ENCODE measurements around the gene ZNF398. TPM values are rescaled to one million over a fixed set of nuclear protein-coding genes. Genes with fewer than 3 reads are reported as not detected.

Gene ZNF398
- total RNA-seq, 2 experiments from 2014 or later: 12.1 to 13.7 TPM

- no peak overlapping the region for H3K4me3 Mint-ChIP-seq
- H3K27ac Mint-ChIP-seq: no peak overlapping the region
- DNase-seq: no peak
- POLR2A ChIA-PET: no interaction called here
- no peaks in the 10 kb centered on the region for H3K9me3 Mint-ChIP-seq
- peaks cover 49% of the 10 kb centered on the region for H3K36me3 Mint-ChIP-seq (ENCODE audit: low read depth)
- no peaks in the 10 kb centered on the region for H3K27me3 Mint-ChIP-seq
- peaks cover 18% of the 10 kb centered on the region for H3K4me1 Mint-ChIP-seq
- CTCF ChIA-PET: interaction anchor here (1.0 kb wide), 1 partner anchor 10 kb away, joined by 3 read pairs; the partner anchor contains the start of gene ZNF398
Observed at GRCh38 chr7:149156898-149157297, 9.6 kb downstream of the ZNF398 start.

GRCh38 chr7:149161241-149161848, 14.1 kb downstream of the ZNF398 start:
- no peak overlapping the region for H3K4me3 Mint-ChIP-seq
- H3K4me1 Mint-ChIP-seq: peaks cover 23% of the 10 kb centered on the region
- H3K9me3 Mint-ChIP-seq: no peaks in the 10 kb centered on the region
- CTCF ChIA-PET: interaction anchor here (1.6 kb wide), 1 partner anchor 14 kb away, joined by 7 read pairs; the partner anchor contains the start of gene ZNF398
- H3K27ac Mint-ChIP-seq: peak overlapping the region; percentile 71
- DNase-seq: no peak
- POLR2A ChIA-PET: interaction anchor here (3.1 kb wide), 1 partner anchor 14 kb away, joined by 11 read pairs; the partner anchor contains the start of gene ZNF398
- H3K36me3 Mint-ChIP-seq (ENCODE audit: low read depth): peaks cover 36% of the 10 kb centered on the region
- H3K27me3 Mint-ChIP-seq: no peaks in the 10 kb centered on the region

DNA sequence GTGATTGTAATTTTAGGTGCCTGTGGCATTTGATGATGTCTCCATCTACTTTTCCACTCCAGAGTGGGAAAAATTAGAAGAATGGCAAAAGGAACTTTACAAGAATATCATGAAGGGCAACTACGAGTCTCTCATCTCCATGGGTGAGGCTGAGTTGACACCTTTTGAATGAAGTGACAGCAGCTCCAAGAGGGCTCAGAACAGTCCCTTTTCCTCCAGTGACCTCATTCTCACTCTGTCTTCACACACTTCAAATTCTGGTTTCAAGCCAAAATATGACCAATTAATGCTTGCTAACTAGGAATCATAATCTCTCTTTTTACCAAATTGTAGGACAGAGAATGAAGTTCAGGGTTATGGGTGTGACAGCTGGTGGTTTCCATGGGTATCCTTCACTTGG, 18.9 kb downstream of the ZNF398 start:
- H3K27ac Mint-ChIP-seq: no peak overlapping the region

GRCh38 chr7:149166630-149167352, 19.5 kb downstream of the ZNF398 start:
- no peak for DNase-seq
- Mint-ChIP-seq H3K36me3 (ENCODE audit: low read depth) (peaks cover 33% of the 10 kb centered on the region), H3K9me3 (no peaks in the 10 kb centered on the region), H3K27ac (no peak overlapping the region), H3K4me3 (no peak overlapping the region), H3K27me3 (no peaks in the 10 kb centered on the region), H3K4me1 (peaks cover 5% of the 10 kb centered on the region)
- ChIA-PET CTCF (interaction anchor here (0.6 to 1.5 kb wide), 3 partner anchors 19 to 107 kb away, joined by 3 to 5 read pairs (median 3); partner anchors contain the start of gene ZNF398), POLR2A (no interaction called here)

More for the DNA sequence above, 18.9 kb downstream of the ZNF398 start:
- peaks cover 10% of the 10 kb centered on the region for H3K4me1 Mint-ChIP-seq
- no peaks in the 10 kb centered on the region for H3K27me3 Mint-ChIP-seq
- H3K36me3 Mint-ChIP-seq (ENCODE audit: low read depth): peaks cover 38% of the 10 kb centered on the region
- POLR2A ChIA-PET: no interaction called here
- no peak for DNase-seq
- CTCF ChIA-PET: interaction anchor here (0.6 to 1.5 kb wide), 2 partner anchors 100 to 106 kb away, joined by 3 to 5 read pairs; no protein-coding TSS in a partner anchor
- no peak overlapping the region for H3K4me3 Mint-ChIP-seq
- H3K9me3 Mint-ChIP-seq: no peaks in the 10 kb centered on the region

- no peak overlapping the region for H3K27ac Mint-ChIP-seq
- POLR2A ChIA-PET: no interaction called here
Observed at GRCh38 chr7:149171892-149172533, 24.8 kb downstream of the ZNF398 start.

GRCh38 chr7:149172534-149172920, 25.3 kb downstream of the ZNF398 start:
- H3K9me3 Mint-ChIP-seq: no peaks in the 10 kb centered on the region
- CTCF ChIA-PET: no interaction called here
- peaks cover 36% of the 10 kb centered on the region for H3K36me3 Mint-ChIP-seq (ENCODE audit: low read depth)
- H3K4me1 Mint-ChIP-seq: peaks cover 5% of the 10 kb centered on the region
- H3K27ac Mint-ChIP-seq: no peak overlapping the region
- POLR2A ChIA-PET: no interaction called here
- DNase-seq: no peak
- H3K27me3 Mint-ChIP-seq: no peaks in the 10 kb centered on the region
- H3K4me3 Mint-ChIP-seq: no peak overlapping the region

More at GRCh38 chr7:149171892-149172533, 24.8 kb downstream of the ZNF398 start:
- peaks cover 5% of the 10 kb centered on the region for H3K4me1 Mint-ChIP-seq
- H3K4me3 Mint-ChIP-seq: no peak overlapping the region
- H3K27me3 Mint-ChIP-seq: no peaks in the 10 kb centered on the region
- CTCF ChIA-PET: no interaction called here
- H3K9me3 Mint-ChIP-seq: no peaks in the 10 kb centered on the region
- peaks cover 34% of the 10 kb centered on the region for H3K36me3 Mint-ChIP-seq (ENCODE audit: low read depth)
- no peak for DNase-seq

- no peaks in the 10 kb centered on the region for H3K27me3 Mint-ChIP-seq
- no peak overlapping the region for H3K27ac Mint-ChIP-seq
- no peak overlapping the region for H3K4me3 Mint-ChIP-seq
- H3K36me3 Mint-ChIP-seq (ENCODE audit: low read depth): peaks cover 45% of the 10 kb centered on the region
- CTCF ChIA-PET: no interaction called here
- H3K4me1 Mint-ChIP-seq: peaks cover 5% of the 10 kb centered on the region
- POLR2A ChIA-PET: no interaction called here
- H3K9me3 Mint-ChIP-seq: no peaks in the 10 kb centered on the region
- no peak for DNase-seq
Observed at GRCh38 chr7:149175150-149175549, 27.9 kb downstream of the ZNF398 start.

DNA sequence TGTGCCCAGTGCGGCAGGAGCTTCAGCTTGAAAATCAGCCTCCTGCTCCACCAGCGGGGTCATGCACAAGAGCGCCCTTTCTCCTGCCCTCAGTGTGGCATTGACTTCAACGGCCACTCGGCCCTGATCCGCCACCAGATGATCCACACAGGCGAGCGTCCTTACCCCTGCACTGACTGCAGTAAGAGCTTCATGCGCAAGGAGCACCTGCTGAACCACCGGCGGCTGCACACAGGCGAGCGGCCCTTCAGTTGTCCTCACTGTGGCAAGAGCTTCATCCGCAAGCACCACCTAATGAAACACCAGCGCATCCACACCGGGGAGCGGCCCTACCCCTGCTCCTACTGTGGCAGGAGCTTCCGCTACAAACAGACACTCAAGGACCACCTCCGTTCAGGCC, 32.0 kb downstream of the ZNF398 start:
- Mint-ChIP-seq H3K9me3 (no peaks in the 10 kb centered on the region), H3K27ac (no peak overlapping the region), H3K36me3 (ENCODE audit: low read depth) (peaks cover 50% of the 10 kb centered on the region), H3K27me3 (no peaks in the 10 kb centered on the region), H3K4me1 (peaks cover 2% of the 10 kb centered on the region), H3K4me3 (no peak overlapping the region)
- no peak for DNase-seq
- ChIA-PET POLR2A (interaction anchor here (1.3 kb wide), 1 partner anchor 32 kb away, joined by 4 read pairs; the partner anchor contains the start of gene ZNF398), CTCF (interaction anchor here (1.8 kb wide), 1 partner anchor 32 kb away, joined by 5 read pairs; the partner anchor contains the start of gene ZNF398)

- peaks cover 50% of the 10 kb centered on the region for H3K36me3 Mint-ChIP-seq (ENCODE audit: low read depth)
- H3K27me3 Mint-ChIP-seq: no peaks in the 10 kb centered on the region
- no peak for DNase-seq
- H3K27ac Mint-ChIP-seq: no peak overlapping the region
- no peak overlapping the region for H3K4me3 Mint-ChIP-seq
- H3K4me1 Mint-ChIP-seq: peaks cover 2% of the 10 kb centered on the region
- no peaks in the 10 kb centered on the region for H3K9me3 Mint-ChIP-seq
- ChIA-PET CTCF (interaction anchor here (0.9 kb wide), 1 partner anchor 14 kb away, joined by 3 read pairs; the partner anchor contains the start of gene ZNF282), POLR2A (interaction anchor here (1.3 kb wide), 1 partner anchor 14 kb away, joined by 4 read pairs; the partner anchor contains the start of gene ZNF282)
Observed at GRCh38 chr7:149180722-149181449, 33.6 kb downstream of the ZNF398 start.

DNA sequence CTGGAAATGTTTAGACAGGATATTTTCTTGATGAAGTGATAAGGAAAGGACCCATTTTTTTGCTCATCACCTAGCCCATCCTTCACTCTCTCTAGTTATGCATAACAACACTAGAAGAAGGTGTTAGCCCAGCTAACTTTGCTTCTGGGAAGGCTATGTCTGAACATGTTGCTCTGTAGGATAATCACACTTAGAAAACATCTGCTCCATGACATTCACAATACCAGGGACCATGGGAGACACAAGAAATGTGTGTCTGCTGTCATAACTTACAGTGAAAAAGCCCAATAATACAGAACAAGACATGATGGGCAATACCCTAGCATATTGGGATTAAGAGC, 34.2 kb downstream of the ZNF398 start:
- Mint-ChIP-seq H3K4me1 (peaks cover 2% of the 10 kb centered on the region), H3K27me3 (no peaks in the 10 kb centered on the region), H3K9me3 (no peaks in the 10 kb centered on the region), H3K27ac (no peak overlapping the region), H3K36me3 (ENCODE audit: low read depth) (peaks cover 48% of the 10 kb centered on the region), H3K4me3 (no peak overlapping the region)
- ChIA-PET CTCF (interaction anchor here (0.9 kb wide), 1 partner anchor 14 kb away, joined by 3 read pairs; the partner anchor contains the start of gene ZNF282), POLR2A (interaction anchor here (1.3 kb wide), 1 partner anchor 14 kb away, joined by 4 read pairs; the partner anchor contains the start of gene ZNF282)
- no peak for DNase-seq

GRCh38 chr7:149184274-149184673, 37.0 kb downstream of the ZNF398 start:
- no peak for DNase-seq
- Mint-ChIP-seq H3K27ac (no peak overlapping the region), H3K27me3 (no peaks in the 10 kb centered on the region), H3K36me3 (ENCODE audit: low read depth) (peaks cover 25% of the 10 kb centered on the region), H3K9me3 (no peaks in the 10 kb centered on the region), H3K4me1 (peaks cover 2% of the 10 kb centered on the region), H3K4me3 (no peak overlapping the region)
- CTCF ChIA-PET: interaction anchor here (1.3 to 1.7 kb wide), 2 partner anchors 11 to 37 kb away, joined by 3 to 4 read pairs; partner anchors contain the start of genes ZNF282 and ZNF398
- POLR2A ChIA-PET: no interaction called here

DNA sequence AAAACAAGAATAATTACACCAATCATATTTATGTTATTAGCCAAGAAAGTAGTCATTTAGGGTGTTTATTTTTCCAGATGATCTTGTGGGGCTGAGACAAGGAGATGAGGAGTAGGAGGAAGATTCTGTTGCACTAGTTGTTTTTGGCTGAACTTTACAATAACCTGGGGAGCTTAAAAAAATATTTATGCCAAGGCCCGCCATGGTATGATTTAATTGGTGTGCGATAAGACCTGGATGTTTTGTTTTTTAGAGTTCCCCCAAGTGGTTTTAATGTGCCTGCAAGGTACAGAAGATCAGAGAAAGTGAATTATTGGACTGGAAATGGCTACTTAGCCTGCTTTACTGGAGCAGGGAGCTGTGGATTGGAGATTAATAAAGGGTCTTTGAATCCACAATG, 41.0 kb downstream of the ZNF398 start:
- no peak for DNase-seq
- POLR2A ChIA-PET: interaction anchor here (0.6 to 0.9 kb wide), 2 partner anchors 8 to 40 kb away, joined by 3 to 5 read pairs; partner anchors contain the start of gene ZNF398

More for the DNA sequence above, 41.0 kb downstream of the ZNF398 start:
- H3K36me3 Mint-ChIP-seq (ENCODE audit: low read depth): peaks cover 2% of the 10 kb centered on the region
- peaks cover 17% of the 10 kb centered on the region for H3K4me1 Mint-ChIP-seq
- no peak overlapping the region for H3K27ac Mint-ChIP-seq
- CTCF ChIA-PET: interaction anchor here (1.4 kb wide), 1 partner anchor 41 kb away, joined by 8 read pairs; the partner anchor contains the start of gene ZNF398
- H3K27me3 Mint-ChIP-seq: no peaks in the 10 kb centered on the region
- no peak overlapping the region for H3K4me3 Mint-ChIP-seq
- H3K9me3 Mint-ChIP-seq: no peaks in the 10 kb centered on the region

All from activated CD4-positive, alpha-beta memory T cell treated with anti-CD3 and anti-CD28 coated beads, Interleukin-2, amount 10 ng/mL, durations not matched to agents 7 days and 5 days (primary cell).